ENCODE measurements around the gene APC2. TPM values are rescaled to one million over a fixed set of nuclear protein-coding genes. Genes with fewer than 3 reads are reported as not detected.

Gene APC2
- total and polyA plus RNA-seq, 12 donors: 0.06 to 12.9 (median 0.77) TPM

- no peaks in the 10 kb centered on the region for H3K36me3 ChIP-seq (replicated peaks in 1 of 2)
- intact Hi-C loops (cut with DNase I): no loop called here
- H3K27me3 ChIP-seq: no peaks in the 10 kb centered on the region
- DNase-seq: no peak
- no peak overlapping the region for H3K4me3 ChIP-seq
- TF ChIP-seq POLR2A (IDR thresholded peaks at IDR 0.05) (no peak), CTCF (IDR thresholded peaks at IDR 0.05) (no peak)
- H3K9me3 ChIP-seq (replicated peaks in 1 of 3): no peaks in the 10 kb centered on the region
- no peak overlapping the region for H3K27ac ChIP-seq
- 84 to 92% (median 90%) methylated on average over 25 to 45 of the region's 45 CpGs for WGBS, 4 donors
- peaks cover 0 to 3% of the 10 kb centered on the region in 2 donors for H3K4me1 ChIP-seq (replicated peaks in 1 of 2)
Measured at GRCh38 chr19:1505991-1506881, 56.3 kb downstream of the APC2 start.

GRCh38 chr19:1507192-1507660 is 57.3 kb downstream of the APC2 start:
- intact Hi-C loops (cut with DNase I): no loop called here
- H3K27ac ChIP-seq: peak overlapping the region in 2 of 5 donors; percentile 92 to 95
- H3K4me3 ChIP-seq: peak overlapping the region in 1 of 4 donors; percentile 8
- TF ChIP-seq POLR2A (IDR thresholded peaks at IDR 0.05) (no peak), CTCF (IDR thresholded peaks at IDR 0.05) (no peak)
- H3K27me3 ChIP-seq: no peaks in the 10 kb centered on the region
- DNase-seq: peak in 2 of 7 donors; percentile 26 to 29
- H3K36me3 ChIP-seq (replicated peaks in 1 of 2): no peaks in the 10 kb centered on the region
- 57 to 67% (median 58%) methylated on average over 13 to 23 of the region's 23 CpGs for WGBS, 4 donors
- H3K9me3 ChIP-seq (replicated peaks in 1 of 3): no peaks in the 10 kb centered on the region
- peaks cover 0 to 3% of the 10 kb centered on the region in 2 donors for H3K4me1 ChIP-seq (replicated peaks in 1 of 2)

- Histone ChIP-seq H3K36me3 (replicated peaks in 1 of 2) (no peaks in the 10 kb centered on the region), H3K4me1 (replicated peaks in 1 of 2) (peaks cover 0 to 3% of the 10 kb centered on the region in 2 donors), H3K27ac (peak overlapping the region; percentile 51 to 95 (median 79)), H3K4me3 (peak overlapping the region in 2 of 4 donors; percentile 16 to 45), H3K27me3 (no peaks in the 10 kb centered on the region), H3K9me3 (replicated peaks in 1 of 3) (no peaks in the 10 kb centered on the region)
- TF ChIP-seq CTCF (IDR thresholded peaks at IDR 0.05): no peak
- TF ChIP-seq POLR2A (IDR thresholded peaks at IDR 0.05): no peak
- intact Hi-C loops (cut with DNase I): no loop called here
- peak; percentile 93 to 98 (median 97) for DNase-seq
- 0 to 10% (median 2%) methylated on average over 3 to 45 of the region's 46 CpGs for WGBS, 4 donors
Measured at GRCh38 chr19:1507763-1508506, 58.0 kb downstream of the APC2 start.

GRCh38 chr19:1508507-1508856 is 58.6 kb downstream of the APC2 start:
- Histone ChIP-seq H3K4me3 (peak overlapping the region in 2 of 4 donors; percentile 16 to 45), H3K27me3 (peaks cover 3% of the 10 kb centered on the region), H3K9me3 (replicated peaks in 1 of 3) (no peaks in the 10 kb centered on the region), H3K4me1 (replicated peaks in 1 of 2) (peaks cover 4 to 7% of the 10 kb centered on the region in 2 donors), H3K27ac (peak overlapping the region in 2 of 5 donors; percentile 92 to 95), H3K36me3 (replicated peaks in 1 of 2) (no peaks in the 10 kb centered on the region)
- TF ChIP-seq POLR2A (IDR thresholded peaks at IDR 0.05) (no peak), CTCF (IDR thresholded peaks at IDR 0.05) (no peak)
- intact Hi-C loops (cut with DNase I): no loop called here
- WGBS, 4 donors: 29 to 78% (median 40%) methylated on average over 3 to 12 of the region's 12 CpGs
- no peak for DNase-seq
